DOHH2 (cell line): ENCODE results near the gene PHKG1.
"Not testable (repeated sequence)": the region's sequence is repeated elsewhere in the genome, so short reads cannot be mapped to it uniquely, and the experiment has no call there.

Experiments used
- H3F3A ChIP-seq: fragments of 200-600 bp; sonication (generic), shearing (Covaris generic); 2 replicates; pipeline ENCODE4 v1.6.0; 2016; ENCODE audit warnings: antibody characterized with exemption, mild to moderate bottlenecking; ENCODE audit not compliant: control insufficient read depth, insufficient read depth
- H3K27ac ChIP-seq: fragments of 200-600 bp; sonication (generic); 2 replicates; pipeline ENCODE4 v1.5.1; 2014; ENCODE audit warnings: low read depth, mild to moderate bottlenecking, low read length, moderate library complexity
- H3K27me3 ChIP-seq: fragments of 200-600 bp; sonication (generic); 2 replicates; pipeline ENCODE4 v1.6.1; 2014; ENCODE audit warnings: mild to moderate bottlenecking, low read length, mixed read lengths; ENCODE audit not compliant: control insufficient read depth
- H3K36me3 ChIP-seq: fragments of 200-600 bp; sonication (generic); 2 replicates; pipeline ENCODE4 v1.6.1; 2014; ENCODE audit warnings: mild to moderate bottlenecking, low read length, moderate library complexity, mixed read lengths; ENCODE audit not compliant: control insufficient read depth
- H3K4me1 ChIP-seq: fragments of 200-600 bp; sonication (generic); 2 replicates; pipeline ENCODE4 v1.6.1; 2014; ENCODE audit warnings: mild to moderate bottlenecking, low read length, mixed read lengths; ENCODE audit not compliant: control insufficient read depth
- H3K4me2 ChIP-seq: fragments of 200-600 bp; sonication (generic); 2 replicates; pipeline ENCODE4 v1.6.0; 2014; ENCODE audit warnings: mild to moderate bottlenecking, low read length, moderate library complexity
- H3K4me3 ChIP-seq: fragments of 200-600 bp; sonication (generic); 2 replicates; pipeline ENCODE4 v1.5.1; 2014; ENCODE audit warnings: mild to moderate bottlenecking, low read length, mixed read lengths
- H3K79me2 ChIP-seq: fragments of 200-600 bp; sonication (generic); 2 replicates; pipeline ENCODE4 v1.6.1; 2014; ENCODE audit warnings: mild to moderate bottlenecking, low read length, mixed read lengths; ENCODE audit not compliant: control insufficient read depth
- H3K9me2 ChIP-seq: fragments of 200-600 bp; sonication (generic); replicated peaks from 2 replicates; pipeline ENCODE4 v1.6.1; 2014; ENCODE audit warnings: mild to moderate bottlenecking, low read length, mixed read lengths; ENCODE audit not compliant: control insufficient read depth
- H3K9me3 ChIP-seq: fragments of 200-600 bp; sonication (generic); 2 replicates; pipeline ENCODE4 v1.6.1; 2014; ENCODE audit warnings: antibody characterized with exemption, low read length, mixed read lengths; ENCODE audit not compliant: control insufficient read depth, insufficient read depth
- H4K20me1 ChIP-seq: fragments of 200-600 bp; sonication (generic); 2 replicates; pipeline ENCODE4 v1.6.0; 2014; ENCODE audit warnings: low read depth, mild to moderate bottlenecking, antibody characterized with exemption, low read length, moderate library complexity; ENCODE audit not compliant: control insufficient read depth, insufficient read depth
- EZH2phosphoT487 ChIP-seq: fragments of 200-600 bp; sonication (generic); IDR thresholded peaks from 2 replicates; pipeline ENCODE4 v1.6.1; 2017; ENCODE audit warnings: borderline replicate concordance, mild to moderate bottlenecking, antibody characterized with exemption, low read length, moderate library complexity, mixed read lengths
- TF ChIP-seq, protein P1 (sequence below): fragments of 200-600 bp; sonication (generic); IDR thresholded peaks from one replicate; pipeline ENCODE4 v1.5.1; 2014; ENCODE audit warnings: antibody characterized with exemption, mild to moderate bottlenecking, low read depth, low read length; ENCODE audit not compliant: poor library complexity, severe bottlenecking

PHKG1 gene

DNA sequence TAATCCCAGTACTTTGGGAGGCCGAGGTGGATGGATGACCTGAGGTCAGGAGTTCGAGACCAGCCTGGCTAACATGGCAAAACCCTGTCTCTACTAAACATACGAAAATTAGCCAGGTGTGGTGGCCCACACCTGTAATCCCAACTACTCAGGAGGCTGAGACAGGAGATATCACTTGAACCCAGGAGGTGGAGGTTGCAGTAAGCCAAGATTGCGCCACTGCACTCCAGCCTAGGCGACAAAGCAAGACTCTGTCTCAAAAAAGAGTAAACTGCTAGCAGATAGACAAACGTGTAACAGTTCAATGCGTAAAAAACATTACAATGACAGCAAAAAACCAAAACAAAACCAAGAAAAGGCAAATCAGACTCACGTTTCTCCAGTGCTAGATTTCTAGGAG, 61.2 kb downstream of the PHKG1 start:
- not testable (repeated sequence) for H4K20me1 ChIP-seq, H3K9me2 ChIP-seq, H3F3A ChIP-seq, H3K4me2 ChIP-seq, H3K9me3 ChIP-seq, H3K27ac ChIP-seq, H3K4me3 ChIP-seq, H3K27me3 ChIP-seq
- Histone ChIP-seq H3K36me3 (peaks cover 62% of the 10 kb centered on the region), H3K79me2 (peaks cover 15% of the 10 kb centered on the region), H3K4me1 (peaks cover 17% of the 10 kb centered on the region)

DNA sequence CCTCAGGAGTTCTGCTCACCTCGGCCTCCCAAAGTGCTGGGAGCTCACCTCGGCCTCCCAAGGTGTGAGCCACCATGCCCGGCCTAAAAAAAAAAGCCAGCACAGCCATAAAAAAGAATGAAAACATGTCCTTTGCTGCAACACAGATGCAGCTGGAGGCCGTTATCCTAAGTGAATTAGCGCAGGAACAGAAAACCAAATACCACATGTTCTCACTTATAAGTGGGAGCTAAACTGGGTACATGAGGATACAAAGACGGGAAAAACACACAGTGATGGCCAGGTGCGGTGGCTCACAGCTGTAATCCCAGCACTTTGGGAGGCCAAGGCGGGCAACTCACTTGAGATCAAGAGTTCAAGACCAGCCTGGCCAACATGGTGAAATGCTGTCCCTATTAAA, 62.4 kb downstream of the PHKG1 start:
- TF ChIP-seq, protein P1, sequence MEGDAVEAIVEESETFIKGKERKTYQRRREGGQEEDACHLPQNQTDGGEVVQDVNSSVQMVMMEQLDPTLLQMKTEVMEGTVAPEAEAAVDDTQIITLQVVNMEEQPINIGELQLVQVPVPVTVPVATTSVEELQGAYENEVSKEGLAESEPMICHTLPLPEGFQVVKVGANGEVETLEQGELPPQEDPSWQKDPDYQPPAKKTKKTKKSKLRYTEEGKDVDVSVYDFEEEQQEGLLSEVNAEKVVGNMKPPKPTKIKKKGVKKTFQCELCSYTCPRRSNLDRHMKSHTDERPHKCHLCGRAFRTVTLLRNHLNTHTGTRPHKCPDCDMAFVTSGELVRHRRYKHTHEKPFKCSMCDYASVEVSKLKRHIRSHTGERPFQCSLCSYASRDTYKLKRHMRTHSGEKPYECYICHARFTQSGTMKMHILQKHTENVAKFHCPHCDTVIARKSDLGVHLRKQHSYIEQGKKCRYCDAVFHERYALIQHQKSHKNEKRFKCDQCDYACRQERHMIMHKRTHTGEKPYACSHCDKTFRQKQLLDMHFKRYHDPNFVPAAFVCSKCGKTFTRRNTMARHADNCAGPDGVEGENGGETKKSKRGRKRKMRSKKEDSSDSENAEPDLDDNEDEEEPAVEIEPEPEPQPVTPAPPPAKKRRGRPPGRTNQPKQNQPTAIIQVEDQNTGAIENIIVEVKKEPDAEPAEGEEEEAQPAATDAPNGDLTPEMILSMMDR, result no peak
- TF ChIP-seq EZH2phosphoT487, result no peak
- no peaks in the 10 kb centered on the region for H3K27me3 ChIP-seq
- H3K9me3 ChIP-seq, result no peaks in the 10 kb centered on the region
- H3K27ac ChIP-seq, result no peak overlapping the region
- H3K9me2 ChIP-seq, result no peaks in the 10 kb centered on the region
- peaks cover 15% of the 10 kb centered on the region for H3K4me1 ChIP-seq
- H3K4me2 ChIP-seq, result no peak overlapping the region
- peaks cover 69% of the 10 kb centered on the region for H3K36me3 ChIP-seq
- peaks cover 11% of the 10 kb centered on the region for H3K79me2 ChIP-seq
- H4K20me1 ChIP-seq, result no peaks in the 10 kb centered on the region; the same call in 1 of the 2 replicates
- no peak overlapping the region for H3K4me3 ChIP-seq
- no peaks in the 10 kb centered on the region for H3F3A ChIP-seq
